Osteocyte (in vitro differentiated cells): Measurements from ENCODE around the gene SIN3B. TPM values are rescaled to one million over a fixed set of nuclear protein-coding genes. Genes with fewer than 3 reads are reported as not detected.

Experiments
- DNase-seq: peaks from one replicate; pipeline ENCODE4 v3.0.0; 2021; ENCODE audit warnings: mixed read lengths; ENCODE audit not compliant: unreplicated experiment; ENCODE audit errors: extremely low spot score
- H3K27ac Mint-ChIP-seq: one replicate; pipeline ENCODE4 v1.8.0; 2021; ENCODE audit warnings: mild to moderate bottlenecking, mixed read lengths; ENCODE audit not compliant: unreplicated experiment
- H3K27me3 Mint-ChIP-seq: one replicate; pipeline ENCODE4 v1.8.0; 2021; ENCODE audit warnings: mixed read lengths; ENCODE audit not compliant: unreplicated experiment
- H3K36me3 Mint-ChIP-seq: one replicate; pipeline ENCODE4 v1.8.0; 2021; ENCODE audit warnings: mixed read lengths; ENCODE audit not compliant: unreplicated experiment
- H3K4me1 Mint-ChIP-seq: one replicate; pipeline ENCODE4 v1.8.0; 2021; ENCODE audit warnings: mixed read lengths; ENCODE audit not compliant: unreplicated experiment
- H3K4me3 Mint-ChIP-seq: one replicate; pipeline ENCODE4 v1.8.0; 2021; ENCODE audit warnings: mild to moderate bottlenecking, moderate library complexity, mixed read lengths; ENCODE audit not compliant: unreplicated experiment
- H3K9me3 Mint-ChIP-seq: one replicate; pipeline ENCODE4 v1.8.0; 2021; ENCODE audit warnings: mixed read lengths; ENCODE audit not compliant: unreplicated experiment
- CTCF ChIP-seq: fragments of 200-600 bp; sonication (generic); IDR thresholded peaks from 2 replicates; pipeline ENCODE4 v1.5.0; 2021; ENCODE audit warnings: antibody characterized with exemption, mild to moderate bottlenecking, moderate library complexity
- total RNA-seq: library from RNA; stranded (reverse); gene quantifications from 2 replicates; pipeline ENCODE4 v1.2.1, GENCODE V29; 2021

SIN3B gene
- total RNA-seq, 1 donor from 2014 or later = 80.0 TPM

DNA sequence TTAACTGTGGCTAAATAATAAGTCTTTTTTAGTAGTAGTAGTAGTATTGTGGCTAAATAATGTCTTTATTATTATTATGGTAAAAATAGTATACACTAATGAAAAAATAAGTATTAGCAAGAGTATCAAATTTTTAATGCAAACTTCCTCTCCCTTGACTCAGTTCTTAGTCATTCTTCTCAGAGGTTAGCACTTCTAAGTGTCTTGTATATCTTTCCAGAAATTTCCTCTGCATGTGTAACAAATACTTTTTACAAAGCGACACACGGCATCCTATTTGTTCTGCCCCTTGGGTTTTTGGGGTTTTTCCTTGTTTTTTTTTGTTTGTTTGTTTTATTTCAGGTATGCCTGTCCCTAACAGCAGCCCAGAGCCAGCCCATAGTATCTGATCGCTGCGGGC, 20.9 kb downstream of the SIN3B start:
- H3K27ac Mint-ChIP-seq = no peak overlapping the region
- H3K27me3 Mint-ChIP-seq = no peaks in the 10 kb centered on the region
- DNase-seq = no peak
- no peaks in the 10 kb centered on the region for H3K4me1 Mint-ChIP-seq
- no peak for TF ChIP-seq CTCF
- H3K4me3 Mint-ChIP-seq = no peak overlapping the region
- peaks cover 75% of the 10 kb centered on the region for H3K36me3 Mint-ChIP-seq
- no peaks in the 10 kb centered on the region for H3K9me3 Mint-ChIP-seq

DNA sequence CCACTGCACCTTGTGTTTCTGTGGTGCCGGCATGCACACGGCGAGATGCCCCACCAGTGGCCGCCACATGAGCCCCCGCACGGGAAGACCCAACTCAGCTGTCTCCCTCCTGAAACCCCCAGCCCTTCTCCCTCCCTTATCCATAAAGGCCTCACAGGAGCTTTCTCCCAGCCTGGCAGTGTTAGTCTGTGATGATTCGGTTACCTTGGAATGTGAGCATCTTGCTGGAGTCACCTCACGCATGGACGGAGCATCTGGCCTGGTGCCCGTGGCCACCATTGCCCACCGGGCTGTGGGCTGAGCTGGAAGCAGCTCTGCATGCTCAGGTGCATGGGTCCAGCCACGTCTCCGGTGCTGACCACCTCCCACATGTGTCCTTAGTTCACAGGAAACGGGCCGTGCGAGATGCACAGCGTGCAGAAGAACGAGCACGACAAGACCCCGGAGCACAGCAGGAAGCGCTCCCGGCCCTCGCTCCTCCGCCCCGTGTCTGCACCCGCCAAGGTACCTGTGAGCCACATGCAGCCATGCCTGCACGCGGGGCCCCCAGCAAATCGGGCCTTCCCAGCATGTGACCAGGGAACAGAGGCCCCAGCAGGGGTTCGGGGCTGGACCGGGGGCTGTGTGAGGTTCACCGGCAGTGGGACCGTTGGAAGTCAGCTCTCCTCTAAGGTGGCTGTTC, 22.0 kb downstream of the SIN3B start:
- Mint-ChIP-seq H3K4me3 (no peak overlapping the region), H3K27ac (no peak overlapping the region), H3K4me1 (no peaks in the 10 kb centered on the region), H3K9me3 (no peaks in the 10 kb centered on the region), H3K27me3 (no peaks in the 10 kb centered on the region), H3K36me3 (peaks cover 72% of the 10 kb centered on the region)
- DNase-seq = no peak
- TF ChIP-seq CTCF = no peak

DNA sequence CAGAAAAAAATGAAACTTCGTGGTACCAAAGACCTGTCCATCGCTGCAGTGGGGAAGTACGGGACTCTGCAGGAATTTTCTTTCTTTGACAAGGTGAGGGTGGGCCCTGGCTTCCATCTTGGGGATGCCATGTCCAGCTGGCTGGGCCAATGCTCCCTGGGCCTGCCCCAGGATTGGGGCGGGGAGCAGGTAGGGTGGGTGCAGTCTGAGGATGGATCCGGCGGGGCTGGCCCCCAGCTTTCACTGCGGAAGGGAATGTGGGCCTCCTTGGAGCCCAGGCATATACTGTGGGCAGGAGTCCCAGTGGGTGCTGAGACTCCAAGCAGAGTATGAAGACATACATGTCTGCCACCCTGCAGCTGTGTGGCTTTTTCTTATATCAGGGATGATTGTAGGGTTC, 23.9 kb downstream of the SIN3B start:
- Mint-ChIP-seq H3K9me3 (no peaks in the 10 kb centered on the region), H3K36me3 (peaks cover 60% of the 10 kb centered on the region), H3K4me1 (no peaks in the 10 kb centered on the region)

DNA sequence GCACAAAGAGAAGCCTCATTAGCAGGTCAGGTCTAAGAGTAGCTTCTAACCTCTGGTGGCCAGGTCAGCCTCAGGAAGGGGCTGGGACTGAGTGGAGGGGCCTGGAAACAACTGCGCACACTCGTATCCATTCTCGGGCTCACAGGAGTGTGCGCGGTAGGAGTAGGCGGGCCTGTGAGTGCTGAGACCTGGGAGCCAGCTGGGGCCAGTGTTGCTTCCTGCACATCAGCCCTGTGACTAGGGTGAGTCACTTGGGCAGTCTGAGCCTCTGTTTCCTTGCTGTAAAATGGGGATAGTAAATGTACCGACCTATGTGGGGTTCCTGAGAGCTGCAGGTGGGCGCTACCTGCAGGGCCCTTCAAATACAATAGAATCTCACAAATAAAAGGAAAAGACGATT, 26.9 kb downstream of the SIN3B start:
- TF ChIP-seq CTCF = no peak
- Mint-ChIP-seq H3K36me3 (peaks cover 47% of the 10 kb centered on the region), H3K4me3 (no peak overlapping the region), H3K27me3 (no peaks in the 10 kb centered on the region), H3K4me1 (peaks cover 9% of the 10 kb centered on the region), H3K27ac (no peak overlapping the region), H3K9me3 (no peaks in the 10 kb centered on the region)
- DNase-seq = no peak

More for the DNA sequence above, 23.9 kb downstream of the SIN3B start:
- no peak overlapping the region for H3K4me3 Mint-ChIP-seq
- no peak for DNase-seq
- no peak overlapping the region for H3K27ac Mint-ChIP-seq
- no peaks in the 10 kb centered on the region for H3K27me3 Mint-ChIP-seq
- TF ChIP-seq CTCF = no peak

DNA sequence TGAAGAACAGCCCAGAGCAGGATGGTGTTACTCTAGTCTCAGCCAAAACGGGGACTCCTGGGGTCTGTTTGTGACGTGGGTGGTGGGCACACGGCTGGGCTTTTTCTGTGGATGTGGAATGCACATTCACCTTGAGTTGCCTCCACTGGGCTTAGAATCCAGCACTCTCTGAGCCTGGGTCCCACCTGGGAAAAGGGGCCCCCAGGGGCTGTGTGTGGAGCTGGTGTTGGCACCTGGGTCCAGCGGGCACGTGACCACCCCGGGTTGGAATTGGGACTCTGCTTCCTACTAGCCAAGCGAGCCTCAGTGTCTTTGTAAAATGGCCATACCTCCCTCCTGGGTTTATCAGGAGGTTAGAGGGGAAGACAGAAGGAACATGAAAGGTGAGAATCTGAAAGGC, 30.4 kb downstream of the SIN3B start:
- Mint-ChIP-seq H3K9me3 (no peaks in the 10 kb centered on the region), H3K4me1 (peaks cover 10% of the 10 kb centered on the region), H3K4me3 (no peak overlapping the region), H3K27me3 (no peaks in the 10 kb centered on the region), H3K36me3 (peaks cover 32% of the 10 kb centered on the region), H3K27ac (peak overlapping the region; percentile 31)
- no peak for TF ChIP-seq CTCF
- no peak for DNase-seq
